ENCODE data around the gene EBLN1. TPM values are rescaled to one million over a fixed set of nuclear protein-coding genes. Genes with fewer than 3 reads are reported as not detected.
"Not testable (repeated sequence)": the region's sequence is repeated elsewhere in the genome, so short reads cannot be mapped to it uniquely, and the experiment has no call there.

Gene EBLN1
- total RNA-seq, 1 experiment from 2014 or later: not detected

DNA sequence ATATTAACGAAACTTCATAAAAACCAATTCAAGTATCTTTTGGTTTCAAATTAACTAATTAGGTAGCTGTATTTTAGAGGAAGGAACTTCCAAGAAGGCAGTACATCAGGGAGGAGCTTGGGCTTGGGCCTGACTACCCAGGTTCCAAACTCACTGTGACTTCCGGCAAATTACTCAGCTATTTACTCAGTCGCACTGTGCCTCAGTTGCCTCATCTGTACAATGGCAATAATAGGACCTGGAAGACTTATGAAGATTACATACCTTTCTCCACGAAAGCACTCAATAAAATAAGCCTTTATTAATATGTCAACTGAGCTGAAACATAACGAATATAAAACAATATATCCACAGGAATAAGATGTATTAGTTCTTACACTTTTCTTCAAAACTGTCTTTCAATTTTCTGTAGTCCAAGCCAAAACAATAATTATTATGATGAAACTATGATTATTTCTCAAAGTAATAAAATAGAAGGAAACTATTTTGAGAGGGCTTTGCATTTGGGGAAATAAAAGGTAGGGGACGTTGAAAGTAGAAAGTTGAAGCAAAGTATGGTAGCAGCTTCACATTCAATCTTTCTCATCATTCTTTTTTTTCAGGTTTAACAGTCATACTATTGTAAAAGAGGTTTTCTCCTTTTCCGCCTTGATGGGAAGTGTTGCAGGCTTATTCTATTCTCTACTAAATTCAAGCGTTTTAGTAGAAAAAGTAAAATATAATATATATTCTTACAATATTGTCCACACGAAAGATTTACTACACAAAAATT is 10.5 kb upstream of the EBLN1 start:
- no peak for DNase-seq (ENCODE audit: low read depth)

- DNase-seq (ENCODE audit: low read depth): no peak
Measured at GRCh38 chr10:22226599-22226998, 8.8 kb upstream of the EBLN1 start.

- DNase-seq (ENCODE audit: low read depth): no peak
Measured at GRCh38 chr10:22222236-22223190, 4.7 kb upstream of the EBLN1 start.

DNA sequence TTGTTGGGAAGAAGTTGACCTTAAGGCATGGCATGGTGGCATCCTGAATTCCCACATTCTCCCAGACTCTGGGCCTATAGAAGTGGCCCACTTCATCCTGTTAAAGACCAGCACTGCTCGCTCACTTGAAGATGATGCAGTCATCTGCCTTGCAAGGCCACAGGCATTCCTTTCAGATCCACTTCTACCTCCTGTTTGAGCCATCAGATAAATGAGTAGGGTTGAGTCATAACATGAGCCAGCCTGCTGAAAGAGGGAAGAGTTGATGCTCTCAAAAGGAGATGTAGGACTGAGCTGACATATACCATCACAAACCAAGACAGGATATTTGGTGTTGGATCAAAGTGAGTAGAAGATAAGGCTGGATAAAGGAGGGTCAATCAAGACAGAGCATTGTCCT is 1.5 kb upstream of the EBLN1 start:
- DNase-seq (ENCODE audit: low read depth): peak; percentile 29

DNA sequence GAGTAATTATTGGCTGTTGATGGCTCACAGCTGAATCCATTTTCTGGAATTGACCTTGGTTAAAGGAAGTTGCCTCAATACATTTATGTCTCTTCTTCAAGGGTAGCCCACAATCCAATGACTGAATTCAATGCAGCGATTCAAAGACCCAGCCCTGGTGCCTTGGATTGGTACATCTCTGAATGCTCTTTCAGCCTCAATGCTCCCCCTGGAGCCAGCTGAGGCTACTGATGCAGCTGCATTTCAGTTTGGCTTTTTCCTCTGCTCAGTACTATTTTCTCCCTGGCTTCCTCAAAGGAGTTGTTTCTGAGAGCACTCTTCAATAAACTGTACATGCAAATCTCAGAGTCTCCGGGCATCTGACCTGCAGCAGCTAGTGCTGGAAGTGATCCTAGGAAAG is 633 bp upstream of the EBLN1 start:
- no peak for DNase-seq (ENCODE audit: low read depth)

DNA sequence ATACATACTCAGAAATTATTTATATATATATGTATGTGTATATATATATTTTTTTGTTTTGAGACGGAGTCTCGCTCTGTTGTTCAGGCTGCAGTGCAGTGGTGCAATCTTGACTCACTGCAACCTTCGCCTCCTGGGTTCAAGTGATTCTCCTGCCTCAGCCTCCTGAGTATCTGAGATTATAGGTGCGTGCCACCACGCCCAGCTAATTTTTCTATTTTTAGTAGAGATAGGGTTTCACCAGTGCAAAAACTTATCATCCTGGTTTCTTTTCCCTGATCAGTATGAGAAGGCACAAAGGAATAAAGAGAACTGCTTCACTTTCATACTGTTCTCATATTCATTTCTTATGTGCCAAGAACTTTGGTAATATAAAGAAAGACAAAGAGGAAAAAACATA is 731 bp downstream of the EBLN1 start:
- DNase-seq (ENCODE audit: low read depth): not testable (repeated sequence)

- no peak for DNase-seq (ENCODE audit: low read depth)
Measured at GRCh38 chr10:22210267-22210666, 7.5 kb downstream of the EBLN1 start.

DNA sequence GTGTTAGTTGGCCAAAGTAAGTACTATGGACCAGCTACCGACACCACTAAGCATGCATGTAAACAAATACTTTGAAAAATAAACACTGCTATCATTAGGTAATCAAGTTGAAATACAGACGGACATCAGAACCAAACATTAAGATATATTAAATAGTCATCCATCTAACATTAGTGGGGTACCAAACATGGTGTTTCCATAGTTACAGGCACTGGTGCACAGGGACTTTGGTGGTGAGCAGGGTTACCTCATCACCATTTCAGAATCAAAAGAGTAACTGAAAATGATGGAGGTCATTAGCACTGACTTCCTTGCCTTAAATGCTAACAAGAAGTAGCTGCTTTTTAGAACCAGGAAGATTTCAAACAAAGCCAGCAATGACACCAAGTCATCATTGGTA is 23.9 kb downstream of the EBLN1 start:
- no peak for DNase-seq (ENCODE audit: low read depth)

GRCh38 chr10:22185586-22185985 is 32.2 kb downstream of the EBLN1 start:
- no peak for DNase-seq (ENCODE audit: low read depth)

GRCh38 chr10:22183771-22184461 is 33.9 kb downstream of the EBLN1 start:
- DNase-seq (ENCODE audit: low read depth): no peak

GRCh38 chr10:22180724-22181123 is 37.1 kb downstream of the EBLN1 start:
- DNase-seq (ENCODE audit: low read depth): no peak

GRCh38 chr10:22174442-22174841 is 43.4 kb downstream of the EBLN1 start:
- peak; percentile 12 for DNase-seq (ENCODE audit: low read depth)

DNA sequence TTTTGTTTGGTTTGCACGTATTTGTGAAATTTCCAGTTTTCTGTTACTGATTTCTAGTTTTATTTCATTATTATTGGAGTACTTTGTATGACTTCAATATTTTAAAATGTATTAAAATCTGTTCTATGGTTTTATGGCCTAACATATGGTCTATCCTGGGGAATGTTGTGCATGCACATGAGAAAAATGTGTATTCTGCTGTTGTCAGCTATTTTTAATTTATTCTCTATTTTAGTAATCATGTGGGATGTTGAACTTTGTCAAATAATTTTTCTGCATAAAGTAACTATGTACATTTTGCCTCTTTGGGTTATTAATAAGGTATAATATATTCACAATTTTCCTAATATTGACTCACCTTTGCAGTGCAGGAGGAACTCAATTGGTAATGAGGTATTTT is 46.7 kb downstream of the EBLN1 start:
- DNase-seq (ENCODE audit: low read depth): no peak

- DNase-seq (ENCODE audit: low read depth): no peak
Measured at GRCh38 chr10:22170582-22170981, 47.2 kb downstream of the EBLN1 start.

DNA sequence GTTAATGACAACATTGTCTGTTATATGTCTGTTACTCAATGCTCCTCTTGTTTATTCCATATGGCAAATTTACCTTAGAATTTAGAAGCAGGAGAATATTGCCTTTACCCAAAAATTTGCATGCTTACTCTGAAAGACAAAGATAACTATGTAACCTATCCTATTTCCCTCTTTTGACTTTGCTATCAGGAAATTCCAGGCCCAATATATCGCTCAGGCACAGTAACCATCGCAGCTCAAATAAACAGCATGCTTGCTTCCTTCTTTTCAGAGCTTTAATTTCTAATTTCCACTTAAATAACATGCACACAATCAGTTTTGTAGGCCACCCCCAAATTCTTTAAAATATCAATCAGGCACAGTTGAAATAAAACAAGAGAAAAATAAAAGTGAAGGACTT is 57.8 kb downstream of the EBLN1 start:
- no peak for DNase-seq (ENCODE audit: low read depth)

DNA sequence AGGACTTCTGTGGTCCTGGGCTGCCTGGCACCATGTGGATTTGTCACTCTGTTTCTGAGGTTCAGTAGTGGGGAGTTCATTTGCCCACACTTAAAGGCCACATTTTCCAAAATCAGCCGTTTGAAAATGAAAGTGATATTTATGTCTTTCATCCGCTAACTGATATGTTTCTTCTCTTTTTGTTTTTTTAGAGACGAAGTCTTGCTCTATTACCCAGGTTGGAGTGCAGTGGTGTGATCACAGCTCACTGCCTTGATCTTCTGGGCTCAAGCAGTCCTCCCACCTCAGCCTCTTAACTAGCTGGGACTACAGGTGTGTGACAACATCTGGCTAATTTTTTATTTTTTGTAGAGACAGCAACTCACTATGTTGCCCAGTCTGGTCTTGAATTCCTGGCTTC is 58.6 kb downstream of the EBLN1 start:
- DNase-seq (ENCODE audit: low read depth): no peak

Other genes with a start within 250 kb of the EBLN1 start
- gene DNAJC1, start 214.3 kb downstream of the EBLN1 start, total RNA-seq (2014; rRNA removed): 23.4 and 35.8 TPM in 2 replicates
- 37.5 and 56.6 TPM in 2 replicates for gene COMMD3, start 98.4 kb upstream of the EBLN1 start, total RNA-seq (2014; rRNA removed)
- gene BMI1, start 103.1 kb upstream of the EBLN1 start, total RNA-seq (2014; rRNA removed): 53.9 and 79.9 TPM in 2 replicates
- not detected in 2 replicates for gene SPAG6, start 127.5 kb upstream of the EBLN1 start, total RNA-seq (2014; rRNA removed)